GM12878 (cell line): ENCODE measurements around the gene TRMT44. TPM values are rescaled to one million over a fixed set of nuclear protein-coding genes. Genes with fewer than 3 reads are reported as not detected.

Source experiments
- BCLAF1 ChIP-seq: fragments of 450-650 bp; IDR thresholded peaks from 2 replicates; pipeline ENCODE4 v1.6.1; 2017; ENCODE audit warnings: antibody characterized with exemption, mild to moderate bottlenecking, moderate library complexity
- CREM ChIP-seq: IDR thresholded peaks from 2 replicates; pipeline ENCODE4 v1.6.1; 2014; ENCODE audit warnings: antibody characterized with exemption, low read depth
- DPF2 ChIP-seq: fragments of 450-650 bp; IDR thresholded peaks from 2 replicates; pipeline ENCODE4 v1.6.1; 2017; ENCODE audit warnings: mild to moderate bottlenecking
- EGR1 ChIP-seq, 2 experiments: IDR thresholded peaks; 1 replicate in 1 of 2; 2 replicates in 1 of 2; pipeline ENCODE4 v1.6.1; 2011 to 2012; ENCODE audit warnings: low read depth in 2 of 2, low read length in 2 of 2, borderline replicate concordance in 1 of 2, mild to moderate bottlenecking in 1 of 2, moderate library complexity in 1 of 2
- EP300 ChIP-seq, 2 experiments: fragments of 150-350 bp in 1 of 2; IDR thresholded peaks; 2 replicates each; pipeline ENCODE4 v1.6.1; 2011 to 2012; ENCODE audit warnings: low read depth in 2 of 2, low read length in 2 of 2, borderline replicate concordance in 1 of 2, improper control_type of control experiment in 1 of 2, inconsistent platforms in 1 of 2; ENCODE audit not compliant: control insufficient read depth in 1 of 2
- HSF1 ChIP-seq: fragments of 150-350 bp; IDR thresholded peaks from 2 replicates; pipeline ENCODE4 v1.6.1; 2014; ENCODE audit warnings: mild to moderate bottlenecking, low read depth, low read length
- IRF4 ChIP-seq: IDR thresholded peaks from 2 replicates; pipeline ENCODE4 v1.6.1; 2011; ENCODE audit warnings: low read depth, low read length
- KLF5 ChIP-seq: fragments of 450-650 bp; IDR thresholded peaks from 2 replicates; pipeline ENCODE4 v1.6.1; 2014; ENCODE audit warnings: mild to moderate bottlenecking; ENCODE audit not compliant: partially characterized antibody
- MLLT1 ChIP-seq: fragments of 450-650 bp; IDR thresholded peaks from 2 replicates; pipeline ENCODE4 v1.6.1; 2016; ENCODE audit warnings: mild to moderate bottlenecking
- NR2F1 ChIP-seq: fragments of 450-650 bp; conservative IDR thresholded peaks from 2 replicates; pipeline ENCODE4 v1.6.1; 2017; ENCODE audit warnings: mild to moderate bottlenecking
- PAX5 ChIP-seq: IDR thresholded peaks from 2 replicates; pipeline ENCODE4 v1.6.1; 2011; ENCODE audit warnings: low read depth, low read length, borderline replicate concordance
- PKNOX1 ChIP-seq: fragments of 450-650 bp; IDR thresholded peaks from 2 replicates; pipeline ENCODE4 v1.6.1; 2016; ENCODE audit warnings: mild to moderate bottlenecking
- POLR2AphosphoS5 ChIP-seq: IDR thresholded peaks from 2 replicates; pipeline ENCODE4 v1.6.1; 2011; ENCODE audit warnings: mild to moderate bottlenecking, low read length, inconsistent platforms
- SIN3A ChIP-seq: IDR thresholded peaks from 2 replicates; pipeline ENCODE4 v1.6.1; 2012; ENCODE audit warnings: low read depth, low read length, improper control_type of control experiment
- SRF ChIP-seq, 2 experiments: IDR thresholded peaks; 2 replicates each; pipeline ENCODE4 v1.6.1; 2011; ENCODE audit warnings: low read depth in 2 of 2, low read length in 2 of 2, mild to moderate bottlenecking in 1 of 2, moderate library complexity in 1 of 2
- SUPT20H ChIP-seq: IDR thresholded peaks from 2 replicates; pipeline ENCODE4 v1.6.1; 2011; ENCODE audit warnings: low read depth, mild to moderate bottlenecking, low read length, moderate library complexity, borderline replicate concordance; ENCODE audit not compliant: control insufficient read depth
- TAF1 ChIP-seq: IDR thresholded peaks from 2 replicates; pipeline ENCODE4 v1.6.1; 2011; ENCODE audit warnings: mild to moderate bottlenecking, low read depth, low read length, borderline replicate concordance
- TARDBP ChIP-seq: IDR thresholded peaks from 2 replicates; pipeline ENCODE4 v1.6.1; 2016; ENCODE audit warnings: borderline replicate concordance
- ZBTB40 ChIP-seq: fragments of 450-650 bp; IDR thresholded peaks from 2 replicates; pipeline ENCODE4 v1.6.1; 2016; ENCODE audit warnings: mild to moderate bottlenecking, moderate library complexity, borderline replicate concordance
- polyA plus RNA-seq, 11 experiments: library from polyadenylated mRNA; depleted of rRNA in 4 of 11; unstranded in 6 of 11; stranded (reverse) in 5 of 11; fragments of >200 nt; fragmentation: Nextera tagmentation in 4 of 11; fragmentation: Illumina TruSeq in 1 of 11; extraction: Ambion mirVana in 4 of 11; extraction: Trizol in 1 of 11; gene quantifications; 1 replicate in 1 of 11; 2 replicates in 10 of 11; pipeline versions ENCODE4 v1.2.1 to v1.2.3, GENCODE V29; 2011 to 2016; ENCODE audit warnings: inconsistent platforms in 2 of 11, missing spikeins in 2 of 11, low read depth in 1 of 11
- total RNA-seq, 4 experiments: library from RNA; depleted of rRNA in 3 of 4; stranded (reverse); fragments of >200 nt in 3 of 4; fragmentation: Illumina TruSeq in 1 of 4; extraction: Trizol in 1 of 4; gene quantifications; 2 replicates each; pipeline versions ENCODE4 v1.2.1 to v1.2.3, GENCODE V29; 2013 to 2021

Gene TRMT44
- total and polyA plus RNA-seq, 10 of the 15 experiments (the other 5 are each of a cell fraction or from before 2014, with no cell fraction given), result 1.3 to 18.5 (median 10.1) TPM

GRCh38 chr4:8391972-8392371, 48.6 kb upstream of the TRMT44 start (continued):
- TF ChIP-seq BCLAF1 (no peak), PKNOX1 (peak; percentile 37; the same call in 1 of the 2 replicates), CREM (no peak), ZBTB40 (peak; percentile 99), IRF4 (peak; percentile 83), DPF2 (peak; percentile 82), KLF5 (peak; percentile 35), SIN3A (peak; percentile 71; the same call in 1 of the 2 replicates), NR2F1 (0 out of 2 replicates have a peak, but pooled peaks have one; percentile 29), SRF (IDR thresholded peaks at IDR 0.05; ENCODE audit: low read depth in 2 of 2, low read length in 2 of 2) (no peak), EP300 (IDR thresholded peaks at IDR 0.05; ENCODE audit: borderline replicate concordance in 1 of 2, control insufficient read depth in 1 of 2, low read depth in 2 of 2, low read length in 2 of 2) (peak; percentile 54 to 77; a peak in 2 of 4 replicates), PAX5 (peak; percentile 83; the same call in 1 of the 2 replicates), POLR2AphosphoS5 (peak; percentile 46; the same call in 1 of the 2 replicates), HSF1 (no peak), TARDBP (peak; percentile 70; the same call in 1 of the 2 replicates), TAF1 (no peak), MLLT1 (peak; percentile 40; the same call in 1 of the 2 replicates), SUPT20H (no peak), EGR1 (IDR thresholded peaks at IDR 0.05; ENCODE audit: borderline replicate concordance in 1 of 2, low read depth in 2 of 2, low read length in 2 of 2) (peak in 1 of 2 experiments; percentile 76; a peak in 2 of 3 replicates)
